Ascending aorta (tissue), 2 donors: ENCODE measurements around the gene ALDH8A1. TPM values are rescaled to one million over a fixed set of nuclear protein-coding genes. Genes with fewer than 3 reads are reported as not detected.

Experiments
- DNase-seq, 2 donors: peaks; one replicate each; pipeline ENCODE4 v3.0.0-alpha.2; 2019; ENCODE audit warnings: low spot score in 2 of 2
- H3K27ac ChIP-seq, 2 donors: fragments of 200-600 bp; sonication (generic); one replicate each; pipeline ENCODE4 v1.5.1; 2016 to 2017; ENCODE audit warnings: mild to moderate bottlenecking in 1 of 2
- H3K27me3 ChIP-seq: fragments of 200-600 bp; sonication (generic); one replicate; pipeline ENCODE4 v1.5.1; 2017
- H3K36me3 ChIP-seq, 2 donors: fragments of 200-600 bp; sonication (generic); one replicate each; pipeline ENCODE4 v1.5.1; 2016
- H3K4me1 ChIP-seq, 2 donors: fragments of 200-600 bp; sonication (generic); one replicate each; pipeline ENCODE4 v1.5.1; 2016 to 2017; ENCODE audit warnings: mild to moderate bottlenecking in 1 of 2
- H3K4me3 ChIP-seq, 2 donors: fragments of 200-600 bp; sonication (generic); one replicate each; pipeline ENCODE4 v1.5.1; 2016 to 2017; ENCODE audit warnings: mild to moderate bottlenecking in 1 of 2
- H3K9me3 ChIP-seq, 2 donors: fragments of 200-600 bp; sonication (generic); one replicate each; pipeline ENCODE4 v1.5.1; 2016
- intact Hi-C: fragments of 100-400 bp; cut with DNase I; formaldehyde crosslinking; loops from one replicate; pipeline ENCODE4 v1.15.1; 2023
- total RNA-seq: library from RNA; depleted of rRNA; stranded (reverse); fragments of >200 nt; gene quantifications from one replicate; pipeline ENCODE4 v1.1.0, GENCODE V29; 2016
- TF ChIP-seq, protein P1 (sequence below), 3 experiments: fragments of 200-600 bp in 2 of 3; fragments of 450-650 bp in 1 of 3; sonication (generic) in 2 of 3; IDR thresholded peaks; one replicate each; pipeline ENCODE4 v1.5.1; 2016 to 2019; ENCODE audit warnings: antibody characterized with exemption in 3 of 3, mild to moderate bottlenecking in 1 of 3, moderate library complexity in 1 of 3

Gene ALDH8A1
- total RNA-seq, 1 donor from 2014 or later: not detected

DNA sequence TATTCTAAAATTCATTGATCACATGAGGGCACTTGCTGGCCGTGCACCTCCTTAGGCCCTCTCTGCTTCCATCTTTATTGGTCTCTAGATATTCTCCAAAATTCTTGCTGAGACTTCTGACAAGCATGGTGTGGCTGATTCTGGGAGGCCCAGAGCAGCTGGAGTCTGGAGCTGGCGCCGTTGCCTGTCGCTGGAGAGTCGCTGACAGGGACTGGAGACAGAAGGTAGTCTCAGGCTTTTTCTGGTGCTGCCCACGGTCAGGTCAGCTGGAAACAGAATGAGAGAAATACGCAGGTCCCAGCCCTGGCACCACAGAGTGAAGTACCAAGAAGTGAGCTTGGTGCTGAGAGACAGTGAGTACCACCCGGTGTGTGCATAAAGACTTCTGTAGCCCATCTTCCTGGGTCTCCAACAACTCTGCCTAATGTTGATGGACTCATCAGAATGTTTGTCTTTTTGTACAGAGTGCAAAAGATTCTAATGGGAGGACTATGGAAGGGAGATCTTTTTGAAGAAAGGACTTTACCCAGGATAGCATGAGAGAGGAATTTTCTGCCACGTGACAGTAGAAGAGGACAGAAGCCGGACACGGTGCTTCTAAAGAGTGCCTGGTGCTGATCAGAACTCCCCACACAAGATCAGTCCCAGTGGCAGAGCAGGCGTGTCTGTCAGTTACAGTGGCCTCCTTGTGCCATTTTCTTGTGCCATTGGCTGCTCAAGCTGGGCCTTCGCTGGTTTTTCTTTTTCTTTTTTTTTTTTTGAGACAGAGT, 1.8 kb upstream of the ALDH8A1 start:
- DNase-seq: no peak
- Histone ChIP-seq H3K36me3 (no peaks in the 10 kb centered on the region), H3K9me3 (no peaks in the 10 kb centered on the region), H3K27me3 (no peaks in the 10 kb centered on the region), H3K4me3 (no peak overlapping the region), H3K4me1 (no peaks in the 10 kb centered on the region), H3K27ac (no peak overlapping the region)
- TF ChIP-seq, protein P1, sequence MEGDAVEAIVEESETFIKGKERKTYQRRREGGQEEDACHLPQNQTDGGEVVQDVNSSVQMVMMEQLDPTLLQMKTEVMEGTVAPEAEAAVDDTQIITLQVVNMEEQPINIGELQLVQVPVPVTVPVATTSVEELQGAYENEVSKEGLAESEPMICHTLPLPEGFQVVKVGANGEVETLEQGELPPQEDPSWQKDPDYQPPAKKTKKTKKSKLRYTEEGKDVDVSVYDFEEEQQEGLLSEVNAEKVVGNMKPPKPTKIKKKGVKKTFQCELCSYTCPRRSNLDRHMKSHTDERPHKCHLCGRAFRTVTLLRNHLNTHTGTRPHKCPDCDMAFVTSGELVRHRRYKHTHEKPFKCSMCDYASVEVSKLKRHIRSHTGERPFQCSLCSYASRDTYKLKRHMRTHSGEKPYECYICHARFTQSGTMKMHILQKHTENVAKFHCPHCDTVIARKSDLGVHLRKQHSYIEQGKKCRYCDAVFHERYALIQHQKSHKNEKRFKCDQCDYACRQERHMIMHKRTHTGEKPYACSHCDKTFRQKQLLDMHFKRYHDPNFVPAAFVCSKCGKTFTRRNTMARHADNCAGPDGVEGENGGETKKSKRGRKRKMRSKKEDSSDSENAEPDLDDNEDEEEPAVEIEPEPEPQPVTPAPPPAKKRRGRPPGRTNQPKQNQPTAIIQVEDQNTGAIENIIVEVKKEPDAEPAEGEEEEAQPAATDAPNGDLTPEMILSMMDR (IDR thresholded peaks at IDR 0.05): no peak
- intact Hi-C loops: no loop called here

GRCh38 chr6:134950482-134950881, 581 bp upstream of the ALDH8A1 start:
- no peaks in the 10 kb centered on the region for H3K36me3 ChIP-seq
- no peak for DNase-seq
- H3K9me3 ChIP-seq: no peaks in the 10 kb centered on the region
- no peaks in the 10 kb centered on the region for H3K4me1 ChIP-seq
- H3K4me3 ChIP-seq: no peak overlapping the region
- no peak overlapping the region for H3K27ac ChIP-seq
- no peaks in the 10 kb centered on the region for H3K27me3 ChIP-seq
- intact Hi-C loops: no loop called here
- TF ChIP-seq, protein P1 (IDR thresholded peaks at IDR 0.05): no peak

- TF ChIP-seq, protein P1 (IDR thresholded peaks at IDR 0.05): no peak
- H3K36me3 ChIP-seq: no peaks in the 10 kb centered on the region
- H3K4me3 ChIP-seq: no peak overlapping the region
- H3K27ac ChIP-seq: no peak overlapping the region
- DNase-seq: no peak
- no peaks in the 10 kb centered on the region for H3K4me1 ChIP-seq
- H3K27me3 ChIP-seq: no peaks in the 10 kb centered on the region
- H3K9me3 ChIP-seq: no peaks in the 10 kb centered on the region
- intact Hi-C loops: no loop called here
These were observed 1.2 kb downstream of the ALDH8A1 start for GRCh38 chr6:134948691-134949090.

GRCh38 chr6:134948142-134948541, 1.8 kb downstream of the ALDH8A1 start:
- TF ChIP-seq, protein P1 (IDR thresholded peaks at IDR 0.05): no peak
- Histone ChIP-seq H3K27me3 (no peaks in the 10 kb centered on the region), H3K27ac (no peak overlapping the region), H3K36me3 (no peaks in the 10 kb centered on the region), H3K4me1 (no peaks in the 10 kb centered on the region), H3K9me3 (no peaks in the 10 kb centered on the region), H3K4me3 (no peak overlapping the region)
- intact Hi-C loops: no loop called here
- no peak for DNase-seq

DNA sequence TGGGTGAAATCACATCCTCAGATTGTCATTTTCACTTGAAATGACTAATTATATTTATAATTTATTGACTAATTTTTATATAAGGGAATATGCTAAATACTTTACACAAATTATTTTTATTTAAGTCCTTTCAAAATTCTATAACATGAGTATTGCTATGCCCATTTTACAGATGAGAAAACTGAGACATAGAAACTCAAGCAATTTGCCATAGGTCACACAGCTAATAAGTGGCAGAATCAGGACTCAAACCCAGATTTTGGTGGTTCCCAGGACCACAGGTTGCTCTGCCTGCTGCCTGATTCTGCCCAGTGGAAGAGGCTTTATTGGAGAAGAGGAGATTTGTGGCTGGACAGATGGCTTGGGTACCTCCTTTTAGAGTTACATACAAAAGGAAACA, 4.9 kb downstream of the ALDH8A1 start:
- Histone ChIP-seq H3K4me1 (no peaks in the 10 kb centered on the region), H3K36me3 (no peaks in the 10 kb centered on the region), H3K9me3 (no peaks in the 10 kb centered on the region), H3K27ac (no peak overlapping the region), H3K27me3 (no peaks in the 10 kb centered on the region), H3K4me3 (no peak overlapping the region)
- TF ChIP-seq, protein P1 (IDR thresholded peaks at IDR 0.05): no peak
- intact Hi-C loops: no loop called here
- DNase-seq: no peak
